ENCODE data around the gene ADRA1B. TPM values are rescaled to one million over a fixed set of nuclear protein-coding genes. Genes with fewer than 3 reads are reported as not detected.

The ADRA1B gene
- total RNA-seq: 1.5 TPM

DNA sequence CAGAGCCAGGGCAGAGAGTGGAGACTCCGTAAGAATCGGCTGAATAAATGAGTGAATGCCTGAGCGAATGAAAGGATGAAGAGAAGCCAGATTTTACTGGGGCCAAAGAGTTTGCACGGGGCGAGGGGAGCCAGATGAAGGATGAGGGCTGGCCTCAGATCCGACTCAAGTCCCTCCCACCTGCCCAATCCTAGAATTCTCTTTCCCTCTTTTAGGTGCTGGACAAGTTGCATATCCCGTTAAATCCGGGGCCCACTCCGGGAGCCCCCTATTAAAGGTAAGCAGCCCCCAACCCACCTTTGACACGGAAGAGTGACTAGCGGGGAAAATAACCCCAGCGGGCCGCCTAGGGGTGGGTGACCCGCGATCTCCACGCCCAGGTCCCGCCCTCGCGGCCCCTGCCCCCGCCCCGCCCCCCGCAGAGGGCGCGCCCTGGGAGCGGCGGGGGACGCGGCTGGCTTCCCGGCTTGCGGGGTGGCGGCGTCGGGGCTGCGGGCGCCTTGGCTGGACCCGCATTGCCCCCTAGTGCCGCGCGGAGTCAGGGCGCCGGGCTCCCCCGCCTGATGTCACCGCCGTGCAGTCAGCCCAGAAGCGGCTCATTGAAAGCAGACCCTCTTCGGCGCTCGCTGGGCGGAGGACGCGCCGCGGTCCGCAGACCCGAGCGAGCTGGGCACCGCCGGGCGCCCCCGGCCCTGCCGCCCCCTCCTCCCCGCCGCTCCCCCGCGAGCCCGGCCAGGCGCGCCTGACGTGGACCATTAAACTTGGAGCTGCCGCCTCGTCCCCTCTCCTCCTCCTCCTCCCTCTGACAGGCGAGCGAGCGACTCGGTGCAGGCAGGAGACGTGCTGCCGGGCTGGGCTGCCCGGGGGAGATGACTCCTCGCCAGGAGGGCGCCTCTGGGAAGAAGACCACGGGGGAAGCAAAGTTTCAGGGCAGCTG lies at the start of gene ADRA1B:
ADRA1B (plus strand) TSS at position 579 of the 937 bp plus-strand sequence. CDS start 424 bp downstream, outside the sequence.

DNA sequence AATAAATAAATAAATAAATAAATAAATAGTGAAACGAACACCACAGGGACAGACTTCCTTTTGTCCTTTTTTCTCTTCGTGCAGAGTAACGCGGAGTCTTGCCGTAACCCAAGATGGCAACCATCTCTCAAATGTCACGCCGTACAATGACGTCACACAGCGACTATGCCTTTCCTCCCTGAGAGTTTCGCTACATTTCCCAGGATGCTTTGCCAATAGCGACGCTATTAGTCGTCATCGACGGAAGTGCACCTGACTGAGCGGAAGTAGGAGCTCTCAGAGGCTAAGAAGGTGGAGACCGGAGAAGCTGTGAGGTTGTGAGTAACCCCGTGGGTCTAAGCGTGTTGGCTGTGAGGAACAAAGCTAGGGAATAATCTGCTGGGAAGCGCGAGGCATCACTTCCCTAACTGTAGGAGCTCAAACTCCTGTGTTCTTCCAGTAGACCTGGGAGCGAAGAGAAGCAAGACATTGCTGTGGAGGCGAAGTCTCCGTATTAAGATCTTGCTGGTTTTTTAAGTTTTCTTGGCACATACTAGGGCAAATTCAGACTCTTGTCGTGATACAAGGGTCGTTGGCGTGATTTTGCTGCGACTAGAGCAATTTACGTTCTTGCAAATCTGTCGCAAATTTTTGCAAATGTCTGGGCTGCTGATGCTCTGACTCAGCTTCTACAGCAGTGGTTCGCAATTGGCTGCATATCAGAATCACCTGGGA lies 92.8 kb downstream of the ADRA1B start, which contains the start of gene TTC1:
TTC1 (plus strand) TSS at position 263 of the 714 bp plus-strand sequence. CDS start 1,390 bp downstream, outside the sequence.

Small RNA genes within 50 kb of the gene (small RNA-seq; reads per million reads assigned to genes)
- gene RF00019 (ENCODE audit: low replicate concordance): not detected

Other genes with a start within 250 kb of the ADRA1B start
- 26.3 TPM for gene TTC1, start 92.7 kb downstream of the ADRA1B start, total RNA-seq
- gene PWWP2A, start 203.0 kb downstream of the ADRA1B start, total RNA-seq: 31.2 TPM